Activated T-helper 9 cell treated with anti-CD3 and anti-CD28 coated beads, Interleukin-2, amount 50 U/mL, for 16 hours (primary cell): ENCODE results near the gene SYNGR3.
"Not testable (repeated sequence)": the region's sequence is repeated elsewhere in the genome, so short reads cannot be mapped to it uniquely, and the experiment has no call there.

Experiments
- DNase-seq: peaks from one replicate; pipeline ENCODE4 v3.0.0-alpha.2; 2020; ENCODE audit warnings: low read depth

SYNGR3 gene

GRCh38 chr16:2028620-2029220 lies 39.0 kb downstream of the SYNGR3 start:
- DNase-seq, result no peak

GRCh38 chr16:2029350-2029749 lies 39.6 kb downstream of the SYNGR3 start:
- no peak for DNase-seq

DNA sequence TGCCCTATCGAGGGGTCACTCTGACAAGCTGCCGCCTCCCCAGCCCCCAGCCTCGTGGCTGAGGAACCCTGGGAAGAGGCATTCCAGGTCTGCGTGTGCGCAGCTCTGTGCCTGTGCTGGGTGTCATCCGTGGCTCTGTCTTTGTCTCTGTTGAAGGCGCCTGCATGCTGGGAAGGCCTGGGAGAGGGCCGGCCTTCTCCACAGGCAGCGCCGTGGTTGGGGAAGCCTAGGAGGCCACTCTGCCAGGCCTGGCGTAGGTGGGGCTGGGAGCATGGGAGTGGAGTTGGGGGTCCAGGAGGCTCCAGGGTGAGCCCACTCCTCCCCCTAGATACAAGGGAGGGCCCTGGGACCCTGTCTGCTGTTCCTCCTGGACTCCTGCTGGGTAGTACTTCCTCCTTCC lies 40.3 kb downstream of the SYNGR3 start:
- DNase-seq, result no peak

GRCh38 chr16:2031081-2031577 lies 41.4 kb downstream of the SYNGR3 start:
- DNase-seq, result no peak

DNA sequence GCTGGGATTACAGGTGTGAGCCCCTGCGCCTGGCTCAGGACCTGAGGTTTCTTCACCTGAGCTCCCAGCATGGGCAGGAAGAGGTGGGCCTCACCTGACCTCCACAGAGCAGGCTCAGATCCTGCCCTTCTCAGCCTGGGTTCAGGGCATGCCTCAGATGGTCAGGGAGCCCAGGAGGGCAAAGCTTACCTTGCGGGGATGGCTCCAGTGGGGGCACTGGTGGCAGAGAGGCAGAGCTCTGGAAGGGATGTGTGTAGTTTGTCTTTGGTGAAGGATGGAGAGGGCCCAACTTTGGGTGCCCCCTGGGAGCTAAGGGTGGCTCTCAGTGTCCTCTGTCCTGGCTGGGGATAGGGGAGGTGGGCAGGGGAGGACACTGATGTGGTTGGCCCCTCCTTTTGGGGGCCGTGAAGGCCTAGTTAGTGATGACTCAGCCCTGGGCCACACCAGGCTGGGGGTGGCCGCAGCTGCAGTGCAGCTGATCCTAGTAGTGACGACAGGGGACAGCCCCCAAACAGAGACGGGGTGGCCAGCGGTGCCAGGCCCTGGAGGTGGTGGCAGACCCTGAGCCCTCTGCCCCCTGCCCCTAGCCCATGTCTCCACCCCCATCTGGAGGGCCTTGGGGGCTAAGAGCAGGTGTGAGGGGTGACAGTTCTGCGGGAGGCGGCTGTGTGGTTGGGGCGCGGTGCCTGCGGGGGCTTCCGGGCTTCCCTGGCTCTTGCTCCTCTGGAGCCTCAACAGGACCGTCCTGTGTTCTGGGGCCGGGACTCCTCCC lies 42.7 kb downstream of the SYNGR3 start:
- no peak for DNase-seq

DNA sequence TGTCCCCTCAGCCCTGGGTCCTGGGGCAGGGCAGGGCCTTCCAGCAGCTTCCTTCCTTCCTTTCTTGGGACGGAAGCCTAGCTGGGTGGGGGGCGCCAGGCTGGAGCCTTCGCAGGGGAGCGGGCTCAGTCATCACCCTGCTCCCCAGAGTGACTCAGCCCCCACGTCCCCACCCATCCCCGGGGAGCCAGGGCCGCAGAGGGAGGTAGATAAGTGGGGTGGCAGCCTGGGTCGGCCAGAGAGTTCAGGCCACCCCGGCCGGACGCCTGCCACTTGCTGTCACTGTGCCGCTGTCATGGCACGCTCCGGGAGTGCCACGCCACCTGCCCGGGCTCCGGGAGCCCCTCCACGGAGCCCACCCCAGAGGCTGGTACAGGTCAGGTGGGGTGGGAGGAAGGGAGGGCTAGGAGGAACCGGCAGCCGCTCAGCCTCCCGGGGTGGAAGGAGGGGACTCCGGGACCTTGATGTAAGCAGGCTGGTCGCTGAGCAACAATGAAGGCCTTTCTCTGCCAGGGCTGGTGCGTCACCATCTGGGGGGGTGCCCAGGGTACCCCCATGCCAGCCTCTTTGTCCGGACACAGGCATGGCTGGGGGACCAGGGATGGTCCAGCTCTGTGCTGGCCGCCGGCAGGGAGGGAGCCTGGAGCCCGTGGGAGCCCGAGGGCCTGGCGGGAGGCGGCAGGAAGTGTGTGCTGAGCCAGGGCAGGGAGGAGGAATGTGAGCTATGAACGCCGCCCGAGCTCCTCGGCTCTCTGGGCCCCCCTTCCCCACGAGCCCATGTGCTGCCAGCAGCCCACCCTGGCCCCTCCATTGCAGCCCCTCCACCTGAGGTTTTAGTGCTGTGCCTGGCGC lies 43.5 kb downstream of the SYNGR3 start:
- no peak for DNase-seq

- not testable (repeated sequence) for DNase-seq
Measured at GRCh38 chr16:2033909-2034695, 44.3 kb downstream of the SYNGR3 start.

DNA sequence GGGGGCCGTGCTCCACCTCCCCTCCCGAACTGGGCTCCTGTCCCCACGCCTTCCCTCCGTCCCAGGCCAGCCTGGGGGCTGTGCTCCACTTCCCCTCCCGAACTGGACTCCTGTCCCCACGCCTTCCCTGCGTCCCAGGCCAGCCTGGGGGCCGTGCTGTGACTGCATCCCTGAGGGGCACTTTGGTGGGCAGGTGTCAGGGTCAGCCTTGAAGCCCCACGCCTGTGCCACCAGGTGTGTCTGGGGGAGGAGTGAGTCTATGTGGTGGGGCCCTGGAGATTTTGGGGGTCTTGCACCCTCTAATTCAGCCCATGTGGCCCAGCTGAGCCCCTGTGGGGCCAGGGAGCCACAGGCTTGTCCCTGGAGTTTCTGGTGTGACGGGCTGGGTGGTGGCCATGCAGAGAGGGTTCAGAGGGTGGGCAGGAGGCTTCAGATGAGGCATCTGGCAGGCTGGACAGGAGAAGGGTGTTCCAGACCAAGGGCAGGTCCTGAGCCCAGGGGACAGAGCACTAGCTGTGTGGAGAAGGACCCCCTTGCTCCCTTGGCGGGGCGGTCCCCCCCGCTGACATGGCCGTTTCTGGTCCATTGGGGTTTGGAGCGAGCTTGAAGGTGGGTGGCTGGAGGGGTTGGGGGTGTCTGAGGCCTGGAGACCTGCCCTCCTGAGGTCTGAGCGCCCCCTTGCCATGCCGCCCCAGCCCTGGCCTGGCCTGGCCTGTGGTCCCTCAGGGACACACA lies 45.1 kb downstream of the SYNGR3 start:
- no peak for DNase-seq

DNA sequence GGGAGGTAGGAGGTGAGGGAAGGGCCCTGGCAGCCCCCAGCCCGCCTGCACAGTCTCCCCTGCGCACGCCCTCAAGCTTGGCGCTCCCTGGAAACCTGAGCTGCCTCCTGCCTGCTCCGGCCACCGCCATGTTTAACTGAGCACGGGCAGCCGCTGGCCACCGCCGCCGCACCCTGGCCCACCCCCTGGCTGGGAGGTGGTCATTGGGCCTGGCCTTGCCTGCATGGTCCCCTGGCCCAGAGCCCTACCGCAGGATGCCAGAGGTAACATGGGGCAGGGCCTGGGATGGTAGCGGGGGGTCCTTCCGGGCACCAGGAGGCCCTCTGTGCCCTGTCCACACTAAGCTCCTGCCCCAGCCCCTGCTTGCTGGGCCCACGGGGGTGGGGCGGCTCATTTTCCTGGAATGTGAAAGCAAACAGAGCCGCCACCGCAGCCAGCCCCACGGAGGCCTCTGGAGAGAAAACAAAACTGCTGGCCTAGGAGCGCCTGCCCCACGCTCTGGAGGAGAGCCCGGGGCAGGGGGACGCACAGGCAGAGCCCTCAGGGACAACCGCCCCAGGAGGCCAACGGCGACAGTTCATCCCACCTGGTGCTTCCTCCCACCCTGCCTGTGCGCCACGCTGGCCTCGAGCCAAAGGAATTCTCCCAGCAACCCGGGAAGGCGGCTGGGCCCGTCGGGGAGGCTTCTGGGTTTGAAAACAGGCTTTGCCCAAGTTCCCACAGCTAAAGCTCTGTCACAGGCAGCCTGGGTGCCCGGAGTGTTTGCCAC lies 45.8 kb downstream of the SYNGR3 start:
- no peak for DNase-seq

GRCh38 chr16:2036200-2036966 lies 46.6 kb downstream of the SYNGR3 start:
- DNase-seq, result no peak

- DNase-seq, result no peak
Measured at GRCh38 chr16:2037115-2037514, 47.3 kb downstream of the SYNGR3 start.

DNA sequence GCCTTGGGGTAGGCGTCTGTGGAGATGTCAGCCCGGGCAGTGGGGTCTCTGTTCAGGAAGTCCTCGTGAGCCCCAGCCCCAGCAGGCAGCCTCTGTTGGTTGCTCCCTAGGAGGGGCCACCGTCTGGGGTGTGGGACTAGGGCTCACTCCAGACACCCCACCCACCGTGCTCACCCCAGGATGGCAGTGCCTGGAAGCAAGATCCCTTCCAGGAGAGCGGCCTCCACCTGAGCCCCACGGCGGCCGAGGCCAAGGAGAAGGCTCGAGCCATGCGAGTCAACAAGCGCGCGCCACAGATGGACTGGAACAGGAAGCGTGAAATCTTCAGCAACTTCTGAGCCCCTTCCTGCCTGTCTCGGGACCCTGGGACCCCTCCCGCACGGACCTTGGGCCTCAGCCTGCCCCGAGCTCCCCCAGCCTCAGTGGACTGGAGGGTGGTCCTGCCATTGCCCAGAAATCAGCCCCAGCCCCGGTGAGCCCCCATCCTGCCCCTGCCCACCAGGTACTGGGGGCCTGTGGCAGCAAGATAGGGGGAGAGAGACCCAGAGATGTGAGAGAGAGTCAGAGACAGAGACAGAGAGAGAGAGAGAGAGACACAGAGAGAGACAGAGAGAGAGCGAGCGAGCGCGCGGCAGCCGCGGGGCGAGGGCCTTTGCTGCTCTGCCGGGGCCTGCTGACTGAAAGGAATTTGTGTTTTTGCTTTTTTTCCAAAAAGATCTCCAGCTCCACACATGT lies 48.0 kb downstream of the SYNGR3 start:
- no peak for DNase-seq

- DNase-seq, result no peak
Measured at GRCh38 chr16:2038382-2039231, 48.8 kb downstream of the SYNGR3 start.

- no peak for DNase-seq
Measured at GRCh38 chr16:2039274-2040031, 49.7 kb downstream of the SYNGR3 start.

- DNase-seq, result no peak
Measured at GRCh38 chr16:2040041-2040786, 50.4 kb downstream of the SYNGR3 start.

GRCh38 chr16:2040787-2041522 lies 51.2 kb downstream of the SYNGR3 start:
- no peak for DNase-seq
